GM19395 (cell line): Measurements from ENCODE around the gene TUG1.

Experiments
- ATAC-seq: cut with Tn5 transposase; IDR thresholded peaks from one replicate; pipeline ENCODE4 v1.9.1; 2021; ENCODE audit warnings: mild to moderate bottlenecking, moderate library complexity; ENCODE audit not compliant: unreplicated experiment

Gene TUG1

DNA sequence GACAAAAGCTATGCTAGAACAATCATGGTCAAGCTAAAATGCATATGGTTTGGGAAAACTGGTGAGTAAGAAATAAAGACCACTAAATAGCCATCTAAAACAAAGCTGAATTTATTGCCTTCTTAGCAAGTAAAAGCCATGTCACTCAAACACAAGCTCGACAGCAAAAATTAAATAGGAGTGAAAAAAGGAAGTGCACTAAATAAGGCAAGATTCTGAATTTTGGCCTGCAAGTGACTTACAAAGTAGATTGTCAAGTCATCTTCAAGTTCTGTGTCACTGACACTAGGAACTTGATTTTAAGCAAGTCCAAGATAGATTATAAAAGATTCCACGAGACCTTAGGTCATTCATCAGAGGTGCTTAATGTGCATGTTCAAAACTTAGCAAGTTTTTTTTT is 27.4 kb downstream of the TUG1 start:
- no peak for ATAC-seq

DNA sequence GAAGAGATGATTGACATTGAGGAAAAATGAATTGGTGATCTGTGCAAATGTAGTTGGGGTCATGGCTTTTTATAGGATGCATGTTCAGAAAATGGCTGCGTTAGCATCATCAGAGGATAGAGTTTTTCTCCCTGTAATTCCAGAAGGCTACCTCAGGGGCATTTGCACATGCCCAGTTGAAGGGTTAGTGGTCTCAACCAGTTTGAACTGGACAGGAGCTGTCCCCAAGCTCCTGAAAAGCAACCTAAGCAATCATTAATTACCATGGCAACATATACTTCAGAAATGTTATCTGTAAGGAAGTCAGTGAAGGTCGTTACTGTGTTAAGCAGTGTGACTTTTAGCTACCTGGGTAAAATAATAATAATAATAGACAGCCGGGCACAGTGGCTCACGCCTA is 29.3 kb downstream of the TUG1 start:
- ATAC-seq, result no peak

DNA sequence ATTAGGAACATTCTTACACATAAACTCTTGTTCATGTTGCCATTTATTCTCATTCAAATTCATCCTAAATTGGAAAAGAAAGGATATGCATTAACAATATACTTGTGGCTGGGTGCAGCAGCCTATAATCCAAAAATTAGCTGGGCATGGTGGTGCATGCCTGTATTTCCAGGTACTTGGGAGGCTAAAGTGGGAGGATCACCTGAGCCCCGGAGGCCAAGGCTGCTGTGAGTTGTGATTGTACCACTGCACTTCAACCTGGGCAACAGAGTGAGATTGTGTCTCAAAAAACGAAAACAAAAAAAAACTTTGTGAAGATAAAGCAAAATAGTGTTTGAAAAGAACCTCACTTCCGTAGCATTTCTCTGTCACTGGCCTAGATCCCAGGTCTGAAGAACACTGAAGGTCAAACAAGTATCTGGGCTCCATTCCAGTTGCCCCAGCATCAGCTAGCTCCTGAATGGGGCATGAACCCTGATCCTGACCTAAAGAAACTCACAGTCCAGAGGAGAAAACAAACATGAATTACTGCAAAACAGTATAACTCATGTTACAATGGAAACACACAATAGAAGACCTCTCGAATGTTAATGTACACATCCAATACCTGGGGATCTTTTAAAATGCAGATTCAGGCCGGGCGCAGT is 32.2 kb downstream of the TUG1 start:
- ATAC-seq, result no peak

DNA sequence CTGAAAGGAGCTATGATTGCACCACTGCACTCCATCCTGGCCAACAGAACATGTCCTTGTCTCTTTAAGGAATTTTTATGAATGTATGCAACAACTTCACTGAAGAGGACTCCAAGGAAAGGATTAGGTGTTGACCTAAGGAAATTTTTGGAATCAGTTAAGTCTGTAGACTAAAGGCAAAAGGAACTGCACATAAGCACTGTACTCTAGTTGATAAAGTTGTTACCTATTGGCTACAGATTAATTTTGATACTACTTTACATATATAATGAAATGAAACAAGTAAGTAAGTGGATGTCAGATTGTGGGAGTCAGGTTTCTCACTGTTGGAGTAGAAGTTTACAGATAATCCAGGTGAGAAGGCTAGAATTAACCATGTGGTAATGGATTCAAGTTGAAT is 36.5 kb downstream of the TUG1 start:
- ATAC-seq, result no peak

DNA sequence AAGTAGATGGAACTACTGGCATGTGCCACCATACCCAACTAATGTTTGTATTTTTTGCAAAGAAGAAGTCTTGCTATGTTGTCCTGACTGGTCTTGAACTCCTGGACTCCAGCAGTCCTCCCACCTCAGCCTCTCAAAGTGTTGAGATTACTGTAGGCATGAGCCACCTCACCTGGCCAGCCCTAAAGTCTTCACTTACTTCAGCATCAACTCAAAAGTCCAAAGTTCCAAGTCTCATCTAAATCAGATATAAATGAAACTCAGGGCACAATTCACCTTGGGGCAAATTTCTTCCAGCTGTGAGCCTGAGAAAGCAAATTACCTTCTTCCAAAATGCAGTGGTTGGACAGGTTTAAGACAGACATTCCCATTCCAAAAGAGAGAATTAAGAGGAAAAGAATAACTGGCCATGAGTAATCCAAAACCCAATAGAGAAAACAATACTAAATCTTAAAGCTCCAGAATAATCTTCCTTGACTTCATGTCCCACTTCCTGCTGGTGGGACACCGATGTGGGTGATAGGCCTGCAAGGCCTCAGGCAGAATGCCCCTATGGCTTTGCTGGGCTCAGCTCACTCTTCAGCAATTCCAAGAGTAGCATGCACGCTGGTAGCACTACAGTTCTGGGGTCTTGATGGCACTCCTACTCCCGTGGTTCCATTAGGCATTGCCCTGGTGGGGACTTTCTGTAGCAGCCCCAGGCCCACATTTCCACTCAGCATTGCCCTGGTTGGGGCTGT is 50.3 kb downstream of the TUG1 start:
- ATAC-seq, result no peak

DNA sequence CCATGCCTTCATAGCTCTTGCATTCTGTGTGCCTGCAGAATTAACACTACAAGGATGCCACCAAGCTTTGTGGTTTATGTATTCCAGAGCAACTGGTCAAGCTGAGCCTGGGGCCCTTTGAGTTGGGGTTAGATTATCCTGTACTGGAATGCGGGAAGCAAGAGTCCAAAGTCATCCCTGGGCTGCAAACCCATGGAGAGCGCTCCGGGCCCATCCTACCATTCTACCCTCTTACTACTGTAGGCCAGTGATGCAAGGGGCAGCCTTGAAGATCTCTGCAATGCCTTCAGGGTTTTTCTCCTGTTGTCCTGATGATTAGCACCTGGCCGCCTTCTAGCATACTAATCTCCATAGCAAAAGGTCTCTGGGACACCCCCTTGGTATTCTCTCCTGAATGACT is 51.3 kb downstream of the TUG1 start:
- no peak for ATAC-seq

DNA sequence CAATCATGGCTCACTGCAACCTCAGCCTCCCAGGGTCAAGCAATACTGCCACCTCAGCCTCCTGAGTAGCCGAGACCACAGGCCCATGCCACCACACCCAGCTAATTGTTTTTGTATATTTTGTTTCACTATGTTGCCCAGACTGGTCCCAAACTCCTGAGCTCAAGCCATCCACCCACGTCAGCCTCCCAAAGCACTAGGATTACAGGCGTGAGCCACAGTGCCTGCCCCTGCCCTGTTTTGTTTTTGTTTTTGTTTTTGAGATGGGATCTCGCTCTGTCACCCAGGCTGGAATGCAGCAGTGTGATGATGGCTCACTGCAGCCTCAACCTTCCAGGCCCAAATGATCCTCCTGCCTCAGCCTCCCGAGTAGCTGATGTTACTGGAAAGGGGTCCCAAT is 53.5 kb downstream of the TUG1 start:
- ATAC-seq, result no peak
